NCI-H2196 treated with DMSO at 0.1 percent for 48 hours (cell line): ENCODE data around the gene SF3B1.
"Not testable (repeated sequence)": the region's sequence is repeated elsewhere in the genome, so short reads cannot be mapped to it uniquely, and the experiment has no call there.

Experiments used
- DNase-seq: peaks from one replicate; lab custom pipeline; 2025; ENCODE audit not compliant: unreplicated experiment; lab: John Stamatoyannopoulos, UW

SF3B1 gene

DNA sequence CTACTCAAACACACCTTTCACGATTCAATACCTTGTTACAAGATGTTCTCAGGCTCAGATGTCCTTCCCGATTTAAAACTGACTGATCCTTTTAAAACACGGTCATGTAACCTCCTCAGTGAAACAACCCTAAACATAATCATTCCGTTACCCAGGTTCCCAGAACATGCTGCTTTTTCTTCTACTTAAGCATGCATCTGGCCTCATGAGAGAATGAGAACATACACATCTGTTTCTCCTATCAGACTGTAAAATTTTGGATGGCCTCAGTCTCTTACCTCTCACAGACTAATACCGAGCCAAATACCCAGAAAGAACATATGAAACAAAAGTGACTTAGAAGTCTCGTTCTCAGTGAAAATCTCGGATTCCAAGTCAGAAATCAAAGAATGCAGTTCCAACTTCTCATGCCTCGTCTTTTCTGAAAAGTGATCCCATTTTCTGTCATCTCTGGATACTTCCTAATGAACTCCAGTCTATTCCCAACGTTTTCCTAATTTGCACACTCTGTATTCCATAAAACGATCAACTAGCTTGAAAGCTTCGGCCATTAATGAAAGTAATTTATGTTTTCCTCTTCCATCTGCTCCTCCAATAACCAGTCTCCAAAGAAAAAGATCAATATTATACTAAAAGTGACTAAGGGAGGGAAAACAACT is 919 bp downstream of the SF3B1 start:
- no peak for DNase-seq

DNA sequence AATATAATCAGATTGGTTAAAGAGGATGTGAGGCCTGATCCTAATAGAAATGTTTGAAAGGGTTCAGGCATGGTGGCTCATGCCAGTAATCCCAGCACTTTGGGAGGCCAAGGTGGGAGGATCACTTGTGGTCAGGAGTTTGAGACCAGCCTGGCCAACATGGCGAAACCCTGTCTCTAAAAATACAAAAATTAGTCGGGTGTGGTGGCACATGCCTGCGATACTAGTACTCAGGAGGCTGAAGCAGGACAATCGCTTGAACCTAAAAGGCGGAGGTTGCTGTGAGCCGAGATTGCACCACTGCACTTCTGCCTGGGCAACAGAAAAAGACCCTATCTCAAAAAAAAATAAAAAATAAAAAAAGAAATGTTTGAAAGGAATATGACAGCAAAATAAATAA is 2.3 kb downstream of the SF3B1 start:
- not testable (repeated sequence) for DNase-seq

DNA sequence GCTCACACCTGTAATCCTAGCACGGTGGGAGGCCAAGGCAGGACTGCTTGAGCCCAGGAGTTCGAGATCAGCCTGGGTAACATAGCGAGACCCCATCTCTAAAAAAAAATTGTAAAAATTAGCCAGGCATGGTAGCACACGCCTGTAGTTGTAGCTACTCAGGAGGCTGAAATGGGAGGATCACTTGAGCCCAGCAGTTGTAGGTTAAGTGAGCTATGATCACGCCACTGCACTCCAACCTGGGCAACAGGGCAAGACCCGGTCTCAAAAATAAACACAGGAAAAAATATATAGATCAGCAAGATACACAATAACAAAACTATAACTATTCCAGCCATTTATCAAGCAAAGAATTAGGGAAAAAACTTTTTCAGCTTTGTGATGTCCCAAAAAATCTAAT is 3.0 kb downstream of the SF3B1 start:
- DNase-seq, result no peak

DNA sequence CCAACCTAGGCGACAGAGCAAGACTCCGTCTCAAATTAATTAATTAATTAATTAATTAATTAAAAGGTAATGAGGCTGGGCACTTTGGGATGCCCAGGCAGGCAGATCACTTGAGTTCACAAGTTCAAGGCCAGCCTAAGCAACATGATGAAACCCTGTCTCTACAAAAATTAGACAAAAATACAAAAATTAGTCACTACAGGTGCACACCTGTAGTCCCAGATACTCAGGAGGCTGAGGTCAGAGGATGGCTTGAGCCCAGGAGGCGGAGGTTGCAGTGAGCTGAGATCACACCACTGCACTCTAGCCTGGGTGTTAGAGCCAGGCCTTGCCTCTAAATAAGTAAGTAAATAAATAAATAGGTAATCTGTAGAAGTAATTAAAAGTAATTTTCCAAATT is 6.8 kb downstream of the SF3B1 start:
- DNase-seq, result no peak

DNA sequence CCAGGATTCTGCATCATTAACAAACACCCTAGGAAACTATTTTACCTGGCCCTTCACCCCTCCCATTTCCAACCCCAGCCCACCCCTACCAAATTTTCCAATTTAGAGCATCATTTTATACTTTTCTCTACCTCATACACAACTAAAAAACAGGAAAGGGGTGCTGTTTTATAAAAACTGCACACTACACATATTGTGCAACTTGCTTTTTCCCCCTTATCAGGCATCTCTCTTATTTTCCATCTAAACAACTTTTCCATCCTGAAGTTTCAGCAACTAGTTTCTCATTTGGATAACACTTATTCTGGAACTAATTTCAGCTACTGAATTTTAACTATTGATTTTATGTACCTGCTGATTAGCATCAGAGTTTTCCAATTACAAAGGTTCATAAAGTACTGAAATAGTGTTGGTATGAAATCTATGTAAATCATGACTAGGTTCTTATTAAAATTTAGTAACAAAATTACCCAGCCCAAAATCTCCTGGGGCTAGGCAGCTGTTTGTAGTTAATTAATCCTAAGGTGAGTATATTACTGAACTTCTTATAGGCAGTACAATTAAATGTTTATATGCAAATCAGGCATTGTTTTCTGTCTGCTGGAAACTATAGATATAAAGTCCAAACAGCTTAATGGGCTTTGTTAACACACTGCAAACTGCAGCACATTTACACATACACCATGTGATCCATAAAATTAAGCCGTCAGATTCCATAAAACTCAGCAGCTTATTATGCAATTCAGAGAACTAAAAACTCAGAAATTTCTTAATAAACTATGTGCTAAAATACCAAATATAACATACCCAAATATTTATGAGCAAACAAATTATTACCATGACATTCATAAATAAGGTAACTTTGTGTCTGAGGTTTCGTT is 7.9 kb downstream of the SF3B1 start:
- no peak for DNase-seq

DNA sequence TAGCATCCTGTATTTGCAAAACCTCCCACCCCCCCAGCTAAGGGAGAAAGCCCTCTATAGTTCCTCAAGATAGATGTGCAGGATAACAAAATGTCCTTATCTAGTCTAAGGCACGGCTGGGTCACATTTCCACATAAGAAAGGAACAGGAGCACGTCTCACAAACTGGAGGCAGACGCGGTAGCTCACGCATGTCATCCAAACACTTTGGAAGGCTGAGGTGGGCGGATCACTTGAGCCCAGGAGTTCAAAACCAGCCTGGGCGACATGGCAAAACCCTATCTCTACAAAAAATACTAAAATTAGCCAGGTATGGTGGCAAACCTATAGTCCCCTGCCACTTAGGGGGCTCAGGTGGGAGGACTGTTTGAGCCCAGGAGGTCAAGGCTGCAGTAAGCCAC is 9.3 kb downstream of the SF3B1 start:
- no peak for DNase-seq

GRCh38 chr2:197423307-197423706 is 11.5 kb downstream of the SF3B1 start:
- no peak for DNase-seq

- DNase-seq, result no peak
Observed at GRCh38 chr2:197419438-197419837, 15.4 kb downstream of the SF3B1 start.

GRCh38 chr2:197416268-197416667 is 18.6 kb downstream of the SF3B1 start:
- DNase-seq, result no peak

DNA sequence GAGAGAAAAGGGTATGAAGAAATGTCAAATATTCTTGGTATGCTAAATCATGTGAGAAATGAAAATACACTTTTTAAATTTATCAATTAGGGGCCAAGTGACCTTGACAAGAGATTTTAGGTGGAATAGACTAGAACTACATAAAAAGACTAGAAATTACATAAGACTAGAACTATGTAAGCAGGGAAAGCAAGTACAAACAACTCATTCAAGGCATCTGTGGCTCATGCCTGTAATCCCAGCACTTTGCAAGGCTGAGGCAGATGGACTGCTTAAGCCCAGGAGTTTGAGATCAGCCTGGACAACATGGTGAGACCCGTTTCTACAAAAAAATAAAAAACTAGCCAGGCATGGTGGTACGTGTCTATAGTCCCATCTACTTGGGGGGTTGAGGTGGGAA is 20.3 kb downstream of the SF3B1 start:
- DNase-seq, result no peak

GRCh38 chr2:197414039-197414438 is 20.8 kb downstream of the SF3B1 start:
- DNase-seq, result no peak

DNA sequence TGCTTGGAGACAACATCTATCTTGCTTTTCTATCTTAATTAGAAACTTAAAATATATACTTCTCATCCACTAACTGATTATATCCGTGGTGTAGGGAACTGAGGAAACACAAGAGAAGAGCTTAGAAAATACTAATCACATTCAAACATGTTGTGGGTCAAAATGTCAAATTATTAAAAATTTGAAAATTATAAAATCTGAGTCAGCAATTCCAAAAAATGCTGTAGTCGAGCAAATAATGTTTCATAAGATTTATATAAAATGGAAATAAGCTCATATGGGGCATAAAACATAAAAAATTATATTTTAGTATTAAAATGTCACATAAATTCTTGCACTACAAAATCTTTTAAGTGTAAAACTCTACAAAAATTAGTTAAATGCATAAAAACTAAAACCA is 29.2 kb downstream of the SF3B1 start:
- no peak for DNase-seq

DNA sequence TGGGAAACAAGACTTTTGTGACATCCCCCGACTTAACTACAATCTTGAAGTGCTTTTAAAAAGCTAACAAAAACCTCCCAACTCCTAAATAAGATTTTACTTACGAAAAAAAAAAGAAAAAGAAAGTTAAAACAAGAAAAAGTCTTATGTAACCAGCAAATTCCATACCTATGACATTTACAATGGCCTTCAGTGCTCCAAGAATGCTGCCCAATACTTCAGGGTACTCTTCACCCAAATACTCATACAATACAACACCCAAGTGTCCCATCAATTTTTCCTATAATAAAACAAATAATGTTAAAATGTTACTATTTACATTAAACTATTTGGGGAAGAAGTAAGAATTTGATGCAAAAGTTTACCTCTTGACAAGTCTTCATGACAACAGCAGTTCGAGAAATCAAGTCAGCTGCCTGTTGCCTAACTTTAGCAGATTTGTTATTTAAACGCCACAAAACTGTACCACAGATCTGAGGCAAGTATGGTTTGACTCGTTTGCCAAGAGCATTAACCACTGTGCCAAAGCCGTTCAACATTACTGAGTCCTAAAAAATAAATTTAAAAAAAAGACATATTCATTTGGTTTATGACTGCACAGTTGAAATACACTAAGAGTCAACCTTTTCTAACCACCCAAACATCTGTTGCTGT is 34.8 kb downstream of the SF3B1 start:
- DNase-seq, result no peak

GRCh38 chr2:197398913-197399312 is 35.9 kb downstream of the SF3B1 start:
- DNase-seq, result no peak

GRCh38 chr2:197391220-197391717 is 43.6 kb downstream of the SF3B1 start:
- no peak for DNase-seq

- DNase-seq, result no peak
Observed at GRCh38 chr2:197388866-197389587, 45.8 kb downstream of the SF3B1 start.

DNA sequence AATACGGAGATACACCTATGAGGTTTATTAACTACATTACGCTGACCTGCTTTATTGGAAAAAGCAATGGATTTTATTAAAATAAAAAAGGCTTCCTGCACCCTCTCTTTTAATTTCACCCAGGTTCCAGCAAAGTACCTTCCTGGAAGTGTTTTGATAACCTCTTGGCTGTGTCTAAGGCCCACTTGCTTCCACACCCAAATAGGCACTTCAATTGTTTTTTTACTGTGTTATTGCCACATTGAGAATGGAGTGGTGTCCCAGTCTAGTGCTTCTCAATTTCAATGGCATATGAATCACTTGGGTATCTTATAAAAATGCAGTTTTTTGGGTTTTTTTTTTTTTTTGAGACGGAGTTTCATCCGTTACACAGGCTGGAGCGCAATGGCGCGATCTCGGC is 47.6 kb downstream of the SF3B1 start:
- no peak for DNase-seq

DNA sequence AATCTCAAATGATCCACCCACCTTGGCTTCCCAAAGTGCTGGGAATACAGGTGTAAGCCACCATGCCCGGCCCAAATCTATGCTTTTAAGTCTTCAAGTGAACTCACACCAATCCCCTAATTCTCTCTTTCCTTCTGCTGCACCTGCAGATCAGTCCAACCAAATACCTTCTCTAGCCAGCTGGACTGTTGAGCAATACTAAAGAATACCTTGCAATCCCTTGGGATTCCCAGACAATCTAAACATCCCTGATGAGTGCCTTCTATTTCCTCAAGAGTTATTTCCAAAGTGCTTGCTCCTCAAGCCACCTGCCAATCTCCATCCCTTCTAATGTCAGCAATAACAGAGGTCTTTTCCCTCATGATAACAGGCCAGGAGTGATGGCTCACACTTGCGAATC is 48.6 kb downstream of the SF3B1 start:
- DNase-seq, result no peak

DNA sequence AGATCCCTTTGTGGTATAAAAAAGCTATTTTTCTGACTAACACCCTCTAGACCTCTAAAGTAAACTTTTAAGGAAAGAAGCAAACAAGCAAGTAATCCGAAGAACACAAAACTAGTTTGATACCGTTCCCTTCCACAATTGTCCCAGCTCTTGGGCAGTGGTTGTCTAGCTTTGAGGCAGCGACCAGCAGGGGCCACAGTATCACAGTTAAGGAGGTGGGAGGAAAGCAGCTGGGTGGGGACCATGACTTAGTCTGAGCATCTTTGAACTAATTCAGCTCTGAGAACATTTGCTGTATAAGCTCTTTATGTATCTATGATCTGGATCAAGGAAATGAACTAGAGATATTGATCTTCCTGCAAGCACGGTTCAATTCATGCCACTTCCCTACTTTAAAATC is 51.0 kb downstream of the SF3B1 start:
- DNase-seq, result no peak

- no peak for DNase-seq
Observed at GRCh38 chr2:197381641-197382040, 53.2 kb downstream of the SF3B1 start.

DNA sequence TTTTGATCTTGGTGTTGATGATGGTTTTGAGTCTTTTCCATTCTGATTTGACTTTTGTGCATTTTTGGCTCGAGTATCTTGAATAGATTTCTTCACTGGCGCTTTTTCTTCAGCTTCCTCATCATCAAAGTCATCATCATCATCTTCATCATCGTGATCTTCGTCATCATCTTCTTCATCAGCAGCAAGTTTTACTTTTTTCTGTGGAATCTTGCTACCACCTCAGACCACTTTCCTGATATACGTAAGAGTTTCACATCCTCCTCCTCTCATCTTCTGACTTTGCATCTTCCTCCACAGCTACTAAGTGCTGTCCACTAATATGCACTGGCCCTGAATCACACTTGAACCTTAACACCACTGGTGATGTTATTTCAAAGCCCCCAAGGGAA is 54.9 kb downstream of the SF3B1 start:
- DNase-seq, result not testable (repeated sequence)
